Mesothelial cell of epicardium (in vitro differentiated cells): Measurements from ENCODE around the gene PRM3. TPM values are rescaled to one million over a fixed set of nuclear protein-coding genes. Genes with fewer than 3 reads are reported as not detected.

Source experiments
- DNase-seq, 2 experiments: peaks; one replicate each; pipeline ENCODE4 v3.0.0; 2021; ENCODE audit warnings: low spot score in 2 of 2; ENCODE audit not compliant: unreplicated experiment in 2 of 2
- H3K27ac Mint-ChIP-seq: 2 replicates; pipeline ENCODE4 v1.8.0; 2021; ENCODE audit warnings: mixed read lengths
- H3K27me3 Mint-ChIP-seq: 2 replicates; pipeline ENCODE4 v1.8.0; 2021; ENCODE audit warnings: low read depth, mixed read lengths
- H3K36me3 Mint-ChIP-seq: 2 replicates; pipeline ENCODE4 v1.8.0; 2021; ENCODE audit warnings: mixed read lengths
- H3K4me1 Mint-ChIP-seq: 2 replicates; pipeline ENCODE4 v1.8.0; 2021; ENCODE audit warnings: mixed read lengths
- H3K4me3 Mint-ChIP-seq: 2 replicates; pipeline ENCODE4 v1.8.0; 2021; ENCODE audit warnings: mild to moderate bottlenecking, moderate library complexity, mixed read lengths
- H3K9me3 Mint-ChIP-seq: 2 replicates; pipeline ENCODE4 v1.8.0; 2021; ENCODE audit warnings: mixed read lengths
- total RNA-seq: library from RNA; stranded (reverse); gene quantifications from 3 replicates; pipeline ENCODE4 v1.2.1, GENCODE V29; 2021
- TF ChIP-seq, protein P1 (sequence below): fragments of 200-600 bp; sonication (generic); IDR thresholded peaks from one replicate; pipeline ENCODE4 v1.5.0; 2021; ENCODE audit warnings: antibody characterized with exemption; ENCODE audit not compliant: unreplicated experiment

PRM3 gene
- total RNA-seq, 1 donor from 2014 or later: not detected

DNA sequence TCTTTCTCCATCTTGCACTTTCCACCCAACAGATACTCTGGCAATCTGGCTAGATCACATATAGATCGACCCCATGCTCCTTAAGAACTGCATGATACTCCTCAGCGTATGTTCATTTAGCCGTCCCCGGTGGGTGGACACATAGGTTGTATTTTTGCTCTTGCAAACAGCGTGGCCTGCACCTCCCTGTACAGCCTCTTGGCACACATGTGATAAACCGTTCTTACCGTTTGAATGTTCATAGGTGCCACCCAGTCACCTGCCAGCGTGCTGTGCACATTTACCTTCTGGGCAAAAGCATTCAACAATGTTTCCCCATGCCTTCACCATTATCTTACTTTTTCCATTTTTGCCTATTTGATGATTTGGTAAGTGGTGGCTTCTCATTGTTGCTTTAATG, 10.5 kb downstream of the PRM3 start:
- H3K4me1 Mint-ChIP-seq: peaks cover 11% of the 10 kb centered on the region
- TF ChIP-seq, protein P1, sequence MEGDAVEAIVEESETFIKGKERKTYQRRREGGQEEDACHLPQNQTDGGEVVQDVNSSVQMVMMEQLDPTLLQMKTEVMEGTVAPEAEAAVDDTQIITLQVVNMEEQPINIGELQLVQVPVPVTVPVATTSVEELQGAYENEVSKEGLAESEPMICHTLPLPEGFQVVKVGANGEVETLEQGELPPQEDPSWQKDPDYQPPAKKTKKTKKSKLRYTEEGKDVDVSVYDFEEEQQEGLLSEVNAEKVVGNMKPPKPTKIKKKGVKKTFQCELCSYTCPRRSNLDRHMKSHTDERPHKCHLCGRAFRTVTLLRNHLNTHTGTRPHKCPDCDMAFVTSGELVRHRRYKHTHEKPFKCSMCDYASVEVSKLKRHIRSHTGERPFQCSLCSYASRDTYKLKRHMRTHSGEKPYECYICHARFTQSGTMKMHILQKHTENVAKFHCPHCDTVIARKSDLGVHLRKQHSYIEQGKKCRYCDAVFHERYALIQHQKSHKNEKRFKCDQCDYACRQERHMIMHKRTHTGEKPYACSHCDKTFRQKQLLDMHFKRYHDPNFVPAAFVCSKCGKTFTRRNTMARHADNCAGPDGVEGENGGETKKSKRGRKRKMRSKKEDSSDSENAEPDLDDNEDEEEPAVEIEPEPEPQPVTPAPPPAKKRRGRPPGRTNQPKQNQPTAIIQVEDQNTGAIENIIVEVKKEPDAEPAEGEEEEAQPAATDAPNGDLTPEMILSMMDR: no peak
- H3K27me3 Mint-ChIP-seq: no peaks in the 10 kb centered on the region
- no peak overlapping the region for H3K27ac Mint-ChIP-seq
- no peaks in the 10 kb centered on the region for H3K36me3 Mint-ChIP-seq
- H3K4me3 Mint-ChIP-seq: no peak overlapping the region
- H3K9me3 Mint-ChIP-seq: no peaks in the 10 kb centered on the region
- DNase-seq: no peak

DNA sequence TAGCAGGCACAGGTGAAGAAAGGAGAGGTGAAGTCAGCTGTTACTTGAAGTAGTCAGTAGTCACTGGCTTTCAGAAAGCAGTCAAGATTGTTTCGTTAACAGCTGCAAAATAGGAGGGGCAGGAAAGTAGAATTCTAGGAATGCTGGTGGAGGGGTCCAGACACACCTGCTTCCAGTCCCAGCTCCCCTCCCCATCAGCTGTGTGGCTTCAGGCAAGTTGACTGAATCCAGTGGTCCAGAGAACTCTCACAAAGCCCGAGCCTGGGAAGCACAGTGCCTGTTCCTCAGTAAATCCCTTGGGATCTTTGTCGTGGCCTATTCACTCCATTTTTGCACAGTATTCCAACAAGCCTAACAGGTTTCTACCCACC, 12.8 kb downstream of the PRM3 start:
- H3K4me3 Mint-ChIP-seq: no peak overlapping the region
- H3K36me3 Mint-ChIP-seq: no peaks in the 10 kb centered on the region
- no peaks in the 10 kb centered on the region for H3K9me3 Mint-ChIP-seq
- no peak for DNase-seq
- no peaks in the 10 kb centered on the region for H3K27me3 Mint-ChIP-seq
- H3K4me1 Mint-ChIP-seq: peaks cover 19% of the 10 kb centered on the region
- TF ChIP-seq, protein P1: no peak
- H3K27ac Mint-ChIP-seq: no peak overlapping the region

DNA sequence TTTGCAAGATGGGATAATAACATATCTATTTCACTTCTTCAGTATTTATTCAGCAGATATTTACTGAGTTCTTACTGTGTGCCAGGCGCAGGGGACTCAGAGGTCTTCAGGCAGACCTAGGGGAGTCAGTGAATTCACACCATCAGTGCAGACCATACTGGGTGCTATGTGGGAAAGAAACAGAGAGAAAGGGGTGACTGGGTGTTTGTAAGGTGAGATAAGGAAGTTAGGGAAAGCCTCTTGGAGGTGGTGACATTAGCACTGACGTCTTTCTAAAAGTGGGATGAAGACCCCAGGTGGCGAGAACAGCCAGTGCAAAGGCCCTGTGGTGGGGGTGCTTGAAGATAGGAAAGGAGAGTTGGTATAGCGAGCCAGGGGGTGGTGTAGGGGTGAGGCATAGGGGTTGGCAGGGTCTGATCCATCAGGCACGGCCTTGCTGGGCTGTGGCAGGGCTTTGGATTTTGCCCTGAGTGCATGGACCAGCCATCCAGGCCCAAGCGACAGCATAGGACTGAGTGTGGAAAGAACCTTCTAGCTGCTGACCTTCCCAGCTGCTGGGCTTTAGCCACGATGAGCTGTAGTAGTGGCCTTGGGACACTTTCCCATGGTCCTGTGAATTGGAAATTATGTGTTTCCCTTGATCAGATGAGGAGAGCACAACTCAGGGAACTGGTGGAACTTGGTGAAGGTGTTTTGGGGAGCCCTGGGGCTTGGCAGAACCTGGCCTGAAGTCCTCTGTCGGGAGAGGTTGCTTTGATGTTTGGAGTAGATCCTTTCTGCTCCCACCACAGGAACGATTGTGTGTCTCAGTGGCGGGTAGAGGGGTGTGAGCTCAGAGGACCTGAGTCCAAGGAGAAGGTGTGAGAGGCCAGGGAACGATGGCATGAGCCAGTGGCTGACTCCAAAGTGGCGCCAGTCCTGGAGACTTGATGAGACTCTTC, 13.5 kb downstream of the PRM3 start:
- no peak overlapping the region for H3K4me3 Mint-ChIP-seq
- H3K27me3 Mint-ChIP-seq: no peaks in the 10 kb centered on the region
- H3K9me3 Mint-ChIP-seq: no peaks in the 10 kb centered on the region
- no peaks in the 10 kb centered on the region for H3K36me3 Mint-ChIP-seq
- no peak for DNase-seq
- no peak overlapping the region for H3K27ac Mint-ChIP-seq
- H3K4me1 Mint-ChIP-seq: peaks cover 19% of the 10 kb centered on the region
- TF ChIP-seq, protein P1: no peak

DNA sequence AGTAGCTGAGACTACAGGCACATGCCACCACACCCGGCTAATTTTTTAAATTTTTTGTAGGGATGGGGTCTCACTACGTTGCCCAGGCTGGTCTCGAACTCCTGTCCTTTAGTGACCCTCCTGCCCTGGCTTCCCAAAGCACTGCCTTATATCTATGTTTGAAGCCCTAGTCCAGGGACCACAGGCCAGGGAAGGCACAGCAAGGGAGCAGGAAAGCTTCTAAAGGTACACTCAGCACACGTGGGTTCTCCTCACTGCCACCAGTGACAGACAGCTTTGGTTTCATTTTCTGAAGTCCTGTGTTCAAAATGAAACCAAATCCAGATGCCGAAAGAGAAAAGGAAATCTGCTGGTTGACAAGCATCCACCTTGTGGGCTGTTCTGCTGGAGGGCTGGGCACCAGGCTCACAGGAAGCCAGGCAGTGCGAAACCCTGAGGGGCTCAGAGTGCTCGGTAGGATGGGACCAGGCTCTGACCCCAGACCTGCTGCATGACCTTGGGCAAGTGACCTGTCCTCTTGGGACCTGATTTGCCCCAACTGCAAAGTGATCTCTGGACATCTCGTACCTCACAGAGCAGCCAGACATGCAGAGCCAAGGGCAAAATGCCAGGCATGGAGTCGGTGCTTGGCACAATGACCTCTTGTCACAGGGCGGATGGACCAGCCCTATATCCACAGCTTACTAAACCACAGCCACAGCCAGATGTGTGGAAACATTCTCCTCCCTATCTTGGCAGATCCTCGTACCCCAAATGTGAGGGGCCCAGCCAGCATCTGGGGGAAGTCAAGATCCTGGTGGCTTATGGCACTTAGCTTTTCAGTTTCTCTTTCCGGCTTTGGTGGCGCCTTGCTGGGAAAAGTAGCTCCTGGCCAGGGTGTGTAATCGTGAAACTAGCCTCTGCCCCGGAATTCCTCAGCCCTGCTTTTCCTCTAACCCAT, 14.6 kb downstream of the PRM3 start:
- Mint-ChIP-seq H3K4me3 (no peak overlapping the region), H3K36me3 (no peaks in the 10 kb centered on the region), H3K9me3 (no peaks in the 10 kb centered on the region), H3K4me1 (peaks cover 20% of the 10 kb centered on the region), H3K27me3 (no peaks in the 10 kb centered on the region), H3K27ac (no peak overlapping the region)
- TF ChIP-seq, protein P1: no peak
- no peak for DNase-seq

DNA sequence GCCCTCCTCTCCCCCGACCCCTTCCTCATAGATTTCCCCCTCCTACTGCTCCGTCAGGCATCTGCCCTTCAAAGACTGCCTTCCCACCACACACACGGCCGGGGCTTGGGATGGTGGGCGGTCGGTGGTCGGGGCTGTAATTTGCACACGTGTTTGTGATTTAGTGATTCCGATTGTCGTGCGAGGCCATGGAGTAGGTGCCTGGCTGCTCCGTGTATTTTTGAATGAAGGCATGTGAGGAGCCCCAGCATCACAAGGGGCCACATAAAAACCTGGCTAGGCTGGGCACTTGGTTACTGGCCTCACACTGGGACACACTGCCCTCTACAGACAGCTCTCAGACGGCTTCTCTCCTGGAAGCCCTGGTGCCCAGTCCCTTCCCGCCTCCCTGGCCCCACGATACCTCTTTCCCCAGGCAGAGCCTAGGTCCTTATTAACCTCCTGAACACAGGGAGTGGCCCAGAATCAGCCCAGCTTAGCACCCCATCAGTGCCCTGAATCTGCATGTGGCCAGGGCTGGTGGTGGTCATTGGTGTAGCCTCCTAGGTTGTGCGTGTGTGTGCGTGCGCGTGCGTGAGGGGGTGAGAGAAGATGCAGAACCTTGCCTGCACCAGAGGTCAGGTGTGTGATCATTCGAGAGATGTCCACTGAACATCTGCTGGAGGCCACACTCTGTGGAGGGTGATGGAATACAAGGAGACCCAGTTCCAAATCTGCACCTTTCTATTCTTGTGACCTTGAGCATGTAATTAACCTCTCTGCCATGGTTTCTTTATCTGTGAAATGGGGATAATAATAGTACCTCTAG, 16.1 kb downstream of the PRM3 start:
- H3K4me3 Mint-ChIP-seq: peak overlapping the region; percentile 90
- no peaks in the 10 kb centered on the region for H3K9me3 Mint-ChIP-seq
- H3K27me3 Mint-ChIP-seq: no peaks in the 10 kb centered on the region
- TF ChIP-seq, protein P1: peak; percentile 39
- peak overlapping the region; percentile 91 for H3K27ac Mint-ChIP-seq
- H3K36me3 Mint-ChIP-seq: no peaks in the 10 kb centered on the region
- peak in 1 of 2 experiments; percentile 60 for DNase-seq
- H3K4me1 Mint-ChIP-seq: peaks cover 31% of the 10 kb centered on the region
